ENCODE data around the gene CDH12.

GRCh38 chr5:22076586-22076985 lies 776.6 kb downstream of the CDH12 start:
- TF ChIP-seq, protein P1, sequence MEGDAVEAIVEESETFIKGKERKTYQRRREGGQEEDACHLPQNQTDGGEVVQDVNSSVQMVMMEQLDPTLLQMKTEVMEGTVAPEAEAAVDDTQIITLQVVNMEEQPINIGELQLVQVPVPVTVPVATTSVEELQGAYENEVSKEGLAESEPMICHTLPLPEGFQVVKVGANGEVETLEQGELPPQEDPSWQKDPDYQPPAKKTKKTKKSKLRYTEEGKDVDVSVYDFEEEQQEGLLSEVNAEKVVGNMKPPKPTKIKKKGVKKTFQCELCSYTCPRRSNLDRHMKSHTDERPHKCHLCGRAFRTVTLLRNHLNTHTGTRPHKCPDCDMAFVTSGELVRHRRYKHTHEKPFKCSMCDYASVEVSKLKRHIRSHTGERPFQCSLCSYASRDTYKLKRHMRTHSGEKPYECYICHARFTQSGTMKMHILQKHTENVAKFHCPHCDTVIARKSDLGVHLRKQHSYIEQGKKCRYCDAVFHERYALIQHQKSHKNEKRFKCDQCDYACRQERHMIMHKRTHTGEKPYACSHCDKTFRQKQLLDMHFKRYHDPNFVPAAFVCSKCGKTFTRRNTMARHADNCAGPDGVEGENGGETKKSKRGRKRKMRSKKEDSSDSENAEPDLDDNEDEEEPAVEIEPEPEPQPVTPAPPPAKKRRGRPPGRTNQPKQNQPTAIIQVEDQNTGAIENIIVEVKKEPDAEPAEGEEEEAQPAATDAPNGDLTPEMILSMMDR (IDR thresholded peaks at IDR 0.05) = no peak
- TF ChIP-seq POLR2AphosphoS5 (IDR thresholded peaks at IDR 0.05) = no peak
